H1 (cell line): ENCODE results near the gene GAS6. TPM values are rescaled to one million over a fixed set of nuclear protein-coding genes. Genes with fewer than 3 reads are reported as not detected.

ENCODE experiments used
- CTCF ChIA-PET: fragments of 300-600 bp; sonication (Branson Sonifier 250); formaldehyde crosslinking; loops from one replicate; lab custom pipeline; 2021; ENCODE audit not compliant: partially characterized antibody; lab: Charles Lee
- POLR2A ChIA-PET: fragments of 300-600 bp; sonication (Branson Sonifier 250); formaldehyde crosslinking; loops from one replicate; lab custom pipeline; 2021; ENCODE audit warnings: inconsistent platforms; ENCODE audit not compliant: partially characterized antibody; lab: Charles Lee
- DNase-seq, 2 experiments: peaks; one replicate each; pipeline versions ENCODE4 v3.0.0 to v3.0.0-alpha.2; 2010 to 2022; ENCODE audit warnings: low spot score in 2 of 2, low read depth in 1 of 2, mixed read lengths in 1 of 2
- FAIRE-seq: peaks from 2 replicates; lab custom pipeline; 2011; peaks lifted over from hg19 to GRCh38; lab: Jason Lieb, UNC
- H2AFZ ChIP-seq: 2 replicates; pipeline ENCODE4 v1.8.1; 2012; ENCODE audit warnings: low read length, inconsistent platforms
- H2AK5ac ChIP-seq: 2 replicates; pipeline ENCODE4 v1.6.1; 2013; ENCODE audit warnings: low read depth, low read length
- H2BK120ac ChIP-seq: replicated peaks from 2 replicates; pipeline ENCODE3; 2013; ENCODE audit warnings: low read depth, low read length, inconsistent platforms
- H2BK12ac ChIP-seq: 2 replicates; pipeline ENCODE4 v1.6.1; 2013; ENCODE audit warnings: low read depth, low read length
- H2BK15ac ChIP-seq: 2 replicates; pipeline ENCODE4 v1.6.1; 2013; ENCODE audit warnings: low read length
- H2BK20ac ChIP-seq: 2 replicates; pipeline ENCODE4 v1.6.1; 2013; ENCODE audit warnings: low read length
- H2BK5ac ChIP-seq: 2 replicates; pipeline ENCODE4 v1.6.1; 2013; ENCODE audit warnings: low read depth, low read length
- H3K14ac ChIP-seq: 2 replicates; pipeline ENCODE4 v1.6.1; 2013; ENCODE audit warnings: inconsistent platforms; ENCODE audit not compliant: insufficient read length
- H3K18ac ChIP-seq: 2 replicates; pipeline ENCODE4 v1.6.1; 2013; ENCODE audit warnings: low read length; ENCODE audit errors: extremely low read depth
- H3K23ac ChIP-seq: 2 replicates; pipeline ENCODE4 v1.6.1; 2013; ENCODE audit warnings: inconsistent platforms; ENCODE audit not compliant: insufficient read length
- H3K23me2 ChIP-seq: 2 replicates; pipeline ENCODE4 v1.6.1; 2013; ENCODE audit warnings: low read depth, low read length
- H3K27ac ChIP-seq: 2 replicates; pipeline ENCODE4 v1.6.1; 2011; ENCODE audit warnings: low read depth, low read length, inconsistent platforms
- H3K27me3 ChIP-seq, 4 experiments: replicated peaks in 1 of 4; 1 replicate in 1 of 4; 2 replicates in 3 of 4; pipeline versions ENCODE4 v1.6.1 to v1.8.1; 2011 to 2013; ENCODE audit warnings: low read length in 3 of 4, mild to moderate bottlenecking in 3 of 4, inconsistent platforms in 2 of 4, mixed read lengths in 2 of 4, moderate library complexity in 1 of 4; ENCODE audit not compliant: control insufficient read depth in 3 of 4, insufficient read depth in 3 of 4; ENCODE audit errors: extremely low read depth in 1 of 4
- H3K36me3 ChIP-seq, 4 experiments: 2 replicates each; pipeline versions ENCODE4 v1.6.1 to v1.8.1; 2011 to 2013; ENCODE audit warnings: mild to moderate bottlenecking in 4 of 4, low read length in 3 of 4, moderate library complexity in 2 of 4, control low read depth in 1 of 4, inconsistent platforms in 1 of 4; ENCODE audit not compliant: insufficient read depth in 4 of 4, control insufficient read depth in 2 of 4
- H3K4ac ChIP-seq: replicated peaks from 2 replicates; pipeline ENCODE3; 2013; ENCODE audit warnings: low read length, low read depth, mixed read lengths, inconsistent platforms; ENCODE audit not compliant: insufficient read length
- H3K4me1 ChIP-seq, 4 experiments: replicated peaks in 1 of 4; 1 replicate in 1 of 4; 2 replicates in 3 of 4; pipeline versions ENCODE4 v1.6.1 to v1.8.1; 2011 to 2013; ENCODE audit warnings: low read length in 3 of 4, inconsistent platforms in 2 of 4, mixed read lengths in 1 of 4; ENCODE audit not compliant: insufficient read depth in 4 of 4, control insufficient read depth in 3 of 4
- H3K4me2 ChIP-seq, 2 experiments: 2 replicates each; pipeline versions ENCODE4 v1.6.1 to v1.8.1; 2011 to 2013; ENCODE audit warnings: low read depth in 2 of 2, low read length in 2 of 2, control low read depth in 1 of 2, inconsistent platforms in 1 of 2, mild to moderate bottlenecking in 1 of 2; ENCODE audit not compliant: insufficient read depth in 1 of 2
- H3K4me3 ChIP-seq, 4 experiments: fragments of 200-600, 300-600 bp in 1 of 4; sonication (generic), shearing (Covaris generic), sonication (Bioruptor Twin) in 1 of 4; 2 replicates each; pipeline versions ENCODE4 v1.5.1 to v1.8.1; 2011 to 2016; ENCODE audit warnings: low read length in 4 of 4, low read depth in 3 of 4, control low read depth in 2 of 4, inconsistent platforms in 2 of 4, mild to moderate bottlenecking in 2 of 4, mixed read lengths in 1 of 4, moderate library complexity in 1 of 4; ENCODE audit not compliant: insufficient read depth in 2 of 4; ENCODE audit errors: extremely low read depth in 1 of 4
- H3K56ac ChIP-seq: replicated peaks from 2 replicates; pipeline ENCODE3; 2013; ENCODE audit warnings: low read depth, mild to moderate bottlenecking, mixed read lengths, low read length, inconsistent platforms; ENCODE audit not compliant: insufficient read length
- H3K79me1 ChIP-seq: 2 replicates; pipeline ENCODE4 v1.6.1; 2013; ENCODE audit warnings: low read depth, low read length, control low read depth
- H3K79me2 ChIP-seq, 2 experiments: 2 replicates each; pipeline versions ENCODE4 v1.6.1 to v1.8.1; 2012 to 2013; ENCODE audit warnings: low read length in 2 of 2, mild to moderate bottlenecking in 2 of 2, inconsistent platforms in 1 of 2; ENCODE audit not compliant: insufficient read depth in 2 of 2, control insufficient read depth in 1 of 2
- H3K9ac ChIP-seq, 4 experiments: replicated peaks in 1 of 4; 1 replicate in 1 of 4; 2 replicates in 3 of 4; pipeline versions ENCODE4 v1.6.1 to v1.8.1; 2011 to 2013; ENCODE audit warnings: low read depth in 3 of 4, low read length in 3 of 4, control low read depth in 2 of 4, mild to moderate bottlenecking in 2 of 4, moderate library complexity in 2 of 4, inconsistent platforms in 1 of 4; ENCODE audit errors: extremely low read depth in 1 of 4
- H3K9me3 ChIP-seq, 2 experiments: 2 replicates each; pipeline versions ENCODE4 v1.6.1 to v1.8.1; 2012 to 2013; ENCODE audit warnings: mild to moderate bottlenecking in 2 of 2, moderate library complexity in 2 of 2, control low read depth in 1 of 2, inconsistent platforms in 1 of 2, low read depth in 1 of 2, low read length in 1 of 2, mixed read lengths in 1 of 2; ENCODE audit not compliant: insufficient read depth in 2 of 2
- H4K20me1 ChIP-seq, 2 experiments: replicated peaks in 1 of 2; 2 replicates each; pipeline versions ENCODE3 to v1.8.1; 2011 to 2013; ENCODE audit warnings: inconsistent platforms in 2 of 2, low read length in 2 of 2, mild to moderate bottlenecking in 1 of 2; ENCODE audit not compliant: insufficient read depth in 2 of 2, control insufficient read depth in 1 of 2
- H4K5ac ChIP-seq: 2 replicates; pipeline ENCODE4 v1.6.1; 2013; ENCODE audit warnings: low read length, low read depth, mixed read lengths, inconsistent platforms; ENCODE audit not compliant: insufficient read length
- H4K8ac ChIP-seq: 2 replicates; pipeline ENCODE4 v1.8.0; 2013; ENCODE audit warnings: mild to moderate bottlenecking, moderate library complexity, low read length, inconsistent platforms; ENCODE audit not compliant: insufficient read depth; ENCODE audit errors: extremely low read depth
- H4K91ac ChIP-seq: replicated peaks from 2 replicates; pipeline ENCODE3; 2013; ENCODE audit warnings: low read length, mixed read lengths, inconsistent platforms; ENCODE audit not compliant: insufficient read length
- BACH1 ChIP-seq: IDR thresholded peaks from 2 replicates; pipeline ENCODE4 v1.6.1; 2012; ENCODE audit warnings: low read length, improper control_type of control experiment
- CHD2 ChIP-seq: IDR thresholded peaks from 2 replicates; pipeline ENCODE4 v1.6.1; 2012; ENCODE audit warnings: low read length, improper control_type of control experiment
- CREB1 ChIP-seq: IDR thresholded peaks from 2 replicates; pipeline ENCODE4 v1.6.1; 2012; ENCODE audit warnings: inconsistent platforms
- CTBP2 ChIP-seq: IDR thresholded peaks from 2 replicates; pipeline ENCODE4 v1.7.0; 2011; ENCODE audit warnings: borderline replicate concordance, mild to moderate bottlenecking, moderate library complexity, mixed read lengths, low read length; ENCODE audit not compliant: insufficient read depth, insufficient read length
- EGR1 ChIP-seq: IDR thresholded peaks from 2 replicates; pipeline ENCODE4 v1.6.1; 2011; ENCODE audit warnings: low read depth, low read length, borderline replicate concordance
- EP300 ChIP-seq, 2 experiments: IDR thresholded peaks; 1 replicate in 1 of 2; 2 replicates in 1 of 2; pipeline ENCODE4 v1.6.1; 2011 to 2012; ENCODE audit warnings: low read depth in 2 of 2, low read length in 2 of 2, mild to moderate bottlenecking in 2 of 2, borderline replicate concordance in 1 of 2, inconsistent platforms in 1 of 2, moderate library complexity in 1 of 2
- GTF2F1 ChIP-seq: IDR thresholded peaks from 2 replicates; pipeline ENCODE4 v1.6.1; 2012; ENCODE audit warnings: low read depth, low read length, improper control_type of control experiment, borderline replicate concordance
- KDM1A ChIP-seq: fragments of 200-600, 300-600 bp; sonication (generic); IDR thresholded peaks from 2 replicates; pipeline ENCODE4 v1.7.1; 2016; ENCODE audit warnings: mild to moderate bottlenecking, low read length, borderline replicate concordance
- POLR2A ChIP-seq, 2 experiments: IDR thresholded peaks; 1 replicate in 1 of 2; 2 replicates in 1 of 2; pipeline ENCODE4 v1.6.1; 2011; ENCODE audit warnings: low read depth in 2 of 2, low read length in 2 of 2, mild to moderate bottlenecking in 2 of 2; ENCODE audit errors: control extremely low read depth in 1 of 2
- RNF2 ChIP-seq: fragments of 200-900, 300-1000 bp; sonication (generic); IDR thresholded peaks from 2 replicates; pipeline ENCODE4 v1.7.1; 2016; ENCODE audit warnings: borderline replicate concordance, low read depth, mild to moderate bottlenecking, antibody characterized with exemption, low read length; ENCODE audit not compliant: poor library complexity, severe bottlenecking; ENCODE audit errors: missing control alignments
- SP4 ChIP-seq: IDR thresholded peaks from 2 replicates; pipeline ENCODE4 v1.6.1; 2012; ENCODE audit warnings: low read length, inconsistent platforms
- TBP ChIP-seq: IDR thresholded peaks from 2 replicates; pipeline ENCODE4 v1.6.1; 2011; ENCODE audit warnings: low read depth, low read length, improper control_type of control experiment
- WGBS, 2 experiments: shearing (Covaris generic) in 1 of 2; methylation state at CpG; one replicate each; pipeline versions ENCODE4 v1.1.6 to v1.1.7; 2013 to 2015; ENCODE audit warnings: low lambda C conversion rate in 2 of 2, mixed read lengths in 2 of 2, inconsistent platforms in 1 of 2, low coverage in 1 of 2, missing lambda C conversion rate in 1 of 2; ENCODE audit not compliant: insufficient replicate concordance in 2 of 2, insufficient coverage in 1 of 2, insufficient read length in 1 of 2; ENCODE audit errors: extremely low coverage in 1 of 2, missing lambda C conversion rate in 1 of 2; 5-methylcytosine and 5-hydroxymethylcytosine counted together
- polyA plus RNA-seq, 7 experiments: library from polyadenylated mRNA; depleted of rRNA in 3 of 7; stranded (reverse) in 5 of 7; unstranded in 2 of 7; fragments of >200 nt in 5 of 7; fragments of 200-250 nt in 2 of 7; gene quantifications; 1 replicate in 5 of 7; 2 replicates in 1 of 7; 4 replicates in 1 of 7; pipeline versions ENCODE4 v1.2.1 to v1.2.3, GENCODE V29; 2011 to 2013; ENCODE audit warnings: missing spikeins in 2 of 7, mixed read lengths in 2 of 7
- total RNA-seq: library from RNA; stranded (reverse); fragmentation: NEBNext Ultra II Directional; extraction: Animal tissue kit (Norgen Biotek cat#: 25700); gene quantifications from 2 replicates; pipeline ENCODE4 v1.2.1, GENCODE V29; 2021
- TF ChIP-seq, protein P1 (sequence below): IDR thresholded peaks from 2 replicates; pipeline ENCODE4 v1.6.1; 2012; ENCODE audit warnings: inconsistent platforms
- TF ChIP-seq, protein P2 (sequence below): IDR thresholded peaks from 2 replicates; pipeline ENCODE4 v1.6.1; 2011; ENCODE audit warnings: low read depth, mild to moderate bottlenecking, low read length; ENCODE audit not compliant: insufficient read depth

Gene GAS6
- total and polyA plus RNA-seq, 2 of the 8 experiments (the other 6 are each of a cell fraction or from before 2014, with no cell fraction given), result 18.6 to 31.0 TPM

DNA sequence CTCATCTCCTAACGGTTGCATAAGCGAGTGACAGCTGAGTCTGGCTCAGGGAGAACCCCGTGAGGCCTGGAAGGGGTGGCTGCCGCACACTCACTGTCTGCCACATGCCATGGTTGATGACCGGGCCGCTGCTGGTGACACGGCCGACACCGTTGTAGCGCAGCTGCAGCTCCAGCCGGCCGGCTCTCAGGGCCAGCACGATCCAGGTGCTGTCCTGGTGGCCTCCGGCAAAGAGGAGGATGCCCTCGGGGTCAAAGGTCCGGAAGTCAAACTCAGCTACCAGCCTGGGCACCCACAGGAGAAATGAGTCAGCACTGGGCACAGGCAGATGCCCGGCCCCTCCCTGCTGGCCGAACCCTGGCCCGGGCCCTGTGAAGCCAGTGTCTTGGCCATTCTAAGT is 31.7 kb downstream of the GAS6 start:
- Histone ChIP-seq H3K18ac (no peak overlapping the region), H4K20me1 (peaks cover 0 to 1% of the 10 kb centered on the region in 2 experiments), H3K4me3 (no peak overlapping the region), H2BK5ac (no peak overlapping the region), H3K9ac (no peak overlapping the region), H3K14ac (no peak overlapping the region), H3K36me3 (peaks cover 0 to 12% (median 3%) of the 10 kb centered on the region in 4 experiments; a peak in 5 of 8 replicates), H4K91ac (no peak overlapping the region), H3K27me3 (no peaks in the 10 kb centered on the region), H2AK5ac (no peak overlapping the region), H3K79me1 (no peaks in the 10 kb centered on the region), H3K79me2 (no peaks in the 10 kb centered on the region), H3K9me3 (no peaks in the 10 kb centered on the region), H3K4me2 (no peak overlapping the region), H2BK15ac (no peak overlapping the region), H2BK120ac (no peak overlapping the region), H3K4ac (no peak overlapping the region), H4K8ac (no peak overlapping the region; the same call in 1 of the 2 replicates), H3K27ac (no peak overlapping the region), H3K23me2 (no peaks in the 10 kb centered on the region), H3K4me1 (peaks cover 0 to 11% (median 3%) of the 10 kb centered on the region in 4 experiments; a peak in 4 of 7 replicates), H2AFZ (no peak overlapping the region), H2BK12ac (no peak overlapping the region), H4K5ac (no peak overlapping the region), H3K23ac (no peak overlapping the region), H2BK20ac (no peak overlapping the region), H3K56ac (no peak overlapping the region)
- POLR2A ChIA-PET, result no interaction called here
- CTCF ChIA-PET, result interaction anchor here (1.0 to 1.5 kb wide), 2 partner anchors 12 to 18 kb away, joined by 3 read pairs; no protein-coding TSS in a partner anchor
- no peak for FAIRE-seq
- TF ChIP-seq, protein P1, sequence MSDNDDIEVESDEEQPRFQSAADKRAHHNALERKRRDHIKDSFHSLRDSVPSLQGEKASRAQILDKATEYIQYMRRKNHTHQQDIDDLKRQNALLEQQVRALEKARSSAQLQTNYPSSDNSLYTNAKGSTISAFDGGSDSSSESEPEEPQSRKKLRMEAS, result no peak
- TF ChIP-seq TBP (no peak), CREB1 (no peak), BACH1 (no peak), SP4 (no peak), CTBP2 (no peak), POLR2A (IDR thresholded peaks at IDR 0.05; ENCODE audit: control extremely low read depth in 1 of 2, low read depth in 2 of 2, low read length in 2 of 2) (no peak), CHD2 (no peak), GTF2F1 (no peak), KDM1A (no peak), EGR1 (no peak), EP300 (IDR thresholded peaks at IDR 0.05; ENCODE audit: borderline replicate concordance in 1 of 2, low read depth in 2 of 2, low read length in 2 of 2) (no peak), RNF2 (no peak)
- TF ChIP-seq, protein P2, sequence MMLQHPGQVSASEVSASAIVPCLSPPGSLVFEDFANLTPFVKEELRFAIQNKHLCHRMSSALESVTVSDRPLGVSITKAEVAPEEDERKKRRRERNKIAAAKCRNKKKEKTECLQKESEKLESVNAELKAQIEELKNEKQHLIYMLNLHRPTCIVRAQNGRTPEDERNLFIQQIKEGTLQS, result no peak
- 88% methylated on average over 18 of the region's 19 CpGs; no CpG with 5 or more reads in 1 of the 2 experiments for WGBS, 2 experiments
- no peak for DNase-seq
